ENCODE data around the gene BICC1. TPM values are rescaled to one million over a fixed set of nuclear protein-coding genes. Genes with fewer than 3 reads are reported as not detected.

The BICC1 gene
- total RNA-seq, 1 donor from 2014 or later = 15.2 TPM

- TF ChIP-seq CTCF (conservative IDR thresholded peaks at IDR 0.05) = no peak
- no peak for DNase-seq (ENCODE audit: extremely low spot score, unreplicated experiment)
- Mint-ChIP-seq H3K36me3 (peaks cover 6% of the 10 kb centered on the region), H3K4me1 (ENCODE audit: unreplicated experiment) (peaks cover 30% of the 10 kb centered on the region), H3K27ac (no peak overlapping the region), H3K4me3 (no peak overlapping the region), H3K27me3 (no peaks in the 10 kb centered on the region), H3K9me3 (peaks cover 5% of the 10 kb centered on the region)
Measured at GRCh38 chr10:58576751-58577436, 64.2 kb downstream of the BICC1 start.

- Mint-ChIP-seq H3K4me3 (no peak overlapping the region), H3K27ac (no peak overlapping the region), H3K36me3 (peaks cover under 1% of the 10 kb centered on the region), H3K9me3 (no peaks in the 10 kb centered on the region), H3K4me1 (ENCODE audit: unreplicated experiment) (peaks cover 30% of the 10 kb centered on the region), H3K27me3 (no peaks in the 10 kb centered on the region)
- DNase-seq (ENCODE audit: extremely low spot score, unreplicated experiment) = no peak
- no peak for TF ChIP-seq CTCF (conservative IDR thresholded peaks at IDR 0.05)
Measured at GRCh38 chr10:58577437-58577777, 64.7 kb downstream of the BICC1 start.

GRCh38 chr10:58578366-58578765 lies 65.7 kb downstream of the BICC1 start:
- no peak for DNase-seq (ENCODE audit: extremely low spot score, unreplicated experiment)
- no peak overlapping the region for H3K27ac Mint-ChIP-seq
- no peaks in the 10 kb centered on the region for H3K9me3 Mint-ChIP-seq
- H3K4me3 Mint-ChIP-seq = no peak overlapping the region
- TF ChIP-seq CTCF (conservative IDR thresholded peaks at IDR 0.05) = no peak
- H3K36me3 Mint-ChIP-seq = peaks cover 1% of the 10 kb centered on the region
- peaks cover 30% of the 10 kb centered on the region for H3K4me1 Mint-ChIP-seq (ENCODE audit: unreplicated experiment)
- H3K27me3 Mint-ChIP-seq = no peaks in the 10 kb centered on the region

GRCh38 chr10:58579011-58579655 lies 66.5 kb downstream of the BICC1 start:
- Mint-ChIP-seq H3K4me3 (no peak overlapping the region), H3K4me1 (ENCODE audit: unreplicated experiment) (peaks cover 25% of the 10 kb centered on the region), H3K36me3 (peaks cover 5% of the 10 kb centered on the region), H3K9me3 (no peaks in the 10 kb centered on the region), H3K27ac (no peak overlapping the region), H3K27me3 (no peaks in the 10 kb centered on the region)
- no peak for TF ChIP-seq CTCF (conservative IDR thresholded peaks at IDR 0.05)
- no peak for DNase-seq (ENCODE audit: extremely low spot score, unreplicated experiment)

GRCh38 chr10:58582045-58582444 lies 69.4 kb downstream of the BICC1 start:
- TF ChIP-seq CTCF (conservative IDR thresholded peaks at IDR 0.05) = no peak
- H3K27me3 Mint-ChIP-seq = no peaks in the 10 kb centered on the region

More at GRCh38 chr10:58582045-58582444, 69.4 kb downstream of the BICC1 start:
- no peak overlapping the region for H3K27ac Mint-ChIP-seq
- peaks cover 5% of the 10 kb centered on the region for H3K4me1 Mint-ChIP-seq (ENCODE audit: unreplicated experiment)
- peaks cover 11% of the 10 kb centered on the region for H3K36me3 Mint-ChIP-seq
- no peak overlapping the region for H3K4me3 Mint-ChIP-seq
- H3K9me3 Mint-ChIP-seq = no peaks in the 10 kb centered on the region
- DNase-seq (ENCODE audit: extremely low spot score, unreplicated experiment) = no peak

All from type B pancreatic cell (in vitro differentiated cells).